Gastrocnemius medialis (tissue), 4 donors: ENCODE data around the gene CCDC12. TPM values are rescaled to one million over a fixed set of nuclear protein-coding genes. Genes with fewer than 3 reads are reported as not detected.

ENCODE experiments used
- ATAC-seq, 2 donors: fragments of 150-250 bp; one replicate each; pipeline ENCODE4 v1.9.1; 2016
- DNase-seq, 2 donors: peaks; one replicate each; pipeline ENCODE4 v3.0.0-alpha.2; 2019
- H3K27ac ChIP-seq, 4 donors: fragments of 200-600 bp; sonication (generic); 1 replicate in 1 of 4; 2 replicates in 3 of 4; pipeline ENCODE4 v1.5.1; 2016 to 2018; ENCODE audit warnings: mild to moderate bottlenecking in 2 of 4, moderate library complexity in 1 of 4
- H3K27me3 ChIP-seq, 3 donors: fragments of 200-600 bp; sonication (generic) in 2 of 3; 1 replicate in 1 of 3; 2 replicates in 2 of 3; pipeline versions ENCODE4 v1.5.1 to v1.6.0; 2016 to 2019; ENCODE audit warnings: mild to moderate bottlenecking in 1 of 3, moderate library complexity in 1 of 3
- H3K36me3 ChIP-seq, 2 donors: fragments of 200-600 bp; sonication (generic) in 1 of 2; one replicate each; pipeline ENCODE4 v1.5.1; 2017 to 2018
- H3K4me1 ChIP-seq, 2 donors: fragments of 200-600 bp; sonication (generic) in 1 of 2; one replicate each; pipeline ENCODE4 v1.5.1; 2016 to 2017; ENCODE audit warnings: mild to moderate bottlenecking in 2 of 2
- H3K4me3 ChIP-seq, 4 donors: fragments of 200-600 bp; sonication (generic) in 3 of 4; 1 replicate in 1 of 4; 2 replicates in 3 of 4; pipeline ENCODE4 v1.5.1; 2016 to 2019; ENCODE audit warnings: mild to moderate bottlenecking in 2 of 4
- H3K9me3 ChIP-seq, 3 donors: fragments of 200-600 bp; sonication (generic) in 2 of 3; 1 replicate in 1 of 3; 2 replicates in 2 of 3; pipeline ENCODE4 v1.5.1; 2016 to 2019
- POLR2A ChIP-seq, 2 donors: fragments of 450-650 bp; IDR thresholded peaks; one replicate each; pipeline ENCODE4 v1.6.1; 2017; ENCODE audit warnings: antibody characterized with exemption in 2 of 2, mild to moderate bottlenecking in 2 of 2, moderate library complexity in 2 of 2
- in situ Hi-C, 4 donors: fragments of 200-750 bp; cut with MboI; loops; one replicate each; pipeline versions ENCODE4 v1.15.0 to v1.8.0; 2017; ENCODE audit warnings: low sequenced_read_pairs in 4 of 4
- intact Hi-C: fragments of 100-400 bp; cut with DNase I; formaldehyde crosslinking; loops from one replicate; pipeline ENCODE4 v1.15.1; 2023; ENCODE audit warnings: low total_unique reads
- total RNA-seq, 4 donors: library from RNA; depleted of rRNA; stranded (reverse); fragments of >200 nt; gene quantifications; one replicate each; pipeline versions ENCODE4 v1.1.0 to v1.2.3, GENCODE V29; 2016
- TF ChIP-seq, protein P1 (sequence below), 5 experiments: fragments of 450-650 bp in 3 of 5; fragments of 200-600 bp in 2 of 5; sonication (generic) in 2 of 5; IDR thresholded peaks in 4 of 5; conservative IDR thresholded peaks in 1 of 5; 1 replicate in 4 of 5; 2 replicates in 1 of 5; pipeline ENCODE4 v1.5.1; 2016 to 2019; ENCODE audit warnings: antibody characterized with exemption in 5 of 5, mild to moderate bottlenecking in 3 of 5, moderate library complexity in 3 of 5

CCDC12 gene
- total RNA-seq, 4 donors from 2014 or later: 24.6 to 32.0 (median 29.0) TPM

DNA sequence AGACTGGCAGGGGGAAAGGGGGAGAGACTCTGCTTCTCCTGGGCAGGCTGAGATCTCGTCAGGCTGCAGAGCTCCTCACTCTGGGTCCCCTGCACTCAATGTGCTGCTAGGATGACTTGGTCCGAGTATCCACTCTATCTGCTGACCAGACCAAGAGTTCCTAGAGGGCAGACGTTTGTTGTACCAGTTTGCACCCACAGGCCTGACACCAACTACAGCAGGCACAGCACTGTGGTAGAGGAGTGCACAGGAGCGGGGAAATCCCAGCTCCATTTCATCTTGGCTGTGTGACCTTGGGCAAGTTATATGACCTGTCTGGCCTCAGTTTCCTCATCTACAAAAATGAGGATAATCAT, 29.0 kb downstream of the CCDC12 start:
- no peak for TF ChIP-seq POLR2A (IDR thresholded peaks at IDR 0.05)
- TF ChIP-seq, protein P1, sequence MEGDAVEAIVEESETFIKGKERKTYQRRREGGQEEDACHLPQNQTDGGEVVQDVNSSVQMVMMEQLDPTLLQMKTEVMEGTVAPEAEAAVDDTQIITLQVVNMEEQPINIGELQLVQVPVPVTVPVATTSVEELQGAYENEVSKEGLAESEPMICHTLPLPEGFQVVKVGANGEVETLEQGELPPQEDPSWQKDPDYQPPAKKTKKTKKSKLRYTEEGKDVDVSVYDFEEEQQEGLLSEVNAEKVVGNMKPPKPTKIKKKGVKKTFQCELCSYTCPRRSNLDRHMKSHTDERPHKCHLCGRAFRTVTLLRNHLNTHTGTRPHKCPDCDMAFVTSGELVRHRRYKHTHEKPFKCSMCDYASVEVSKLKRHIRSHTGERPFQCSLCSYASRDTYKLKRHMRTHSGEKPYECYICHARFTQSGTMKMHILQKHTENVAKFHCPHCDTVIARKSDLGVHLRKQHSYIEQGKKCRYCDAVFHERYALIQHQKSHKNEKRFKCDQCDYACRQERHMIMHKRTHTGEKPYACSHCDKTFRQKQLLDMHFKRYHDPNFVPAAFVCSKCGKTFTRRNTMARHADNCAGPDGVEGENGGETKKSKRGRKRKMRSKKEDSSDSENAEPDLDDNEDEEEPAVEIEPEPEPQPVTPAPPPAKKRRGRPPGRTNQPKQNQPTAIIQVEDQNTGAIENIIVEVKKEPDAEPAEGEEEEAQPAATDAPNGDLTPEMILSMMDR (IDR thresholded peaks at IDR 0.05 in 4 of 5, conservative IDR thresholded peaks at IDR 0.05 in 1 of 5): no peak
- peak overlapping the region; percentile 86 to 91 (median 88) for H3K27ac ChIP-seq
- H3K27me3 ChIP-seq: no peaks in the 10 kb centered on the region
- intact Hi-C loops: no loop called here
- no peaks in the 10 kb centered on the region for H3K9me3 ChIP-seq
- no peaks in the 10 kb centered on the region for H3K36me3 ChIP-seq
- in situ Hi-C loops: no loop called here
- H3K4me1 ChIP-seq: peaks cover 73 to 87% of the 10 kb centered on the region in 2 donors
- DNase-seq (no peak), ATAC-seq (peak in 1 of 2 donors; percentile 5)
- no peak overlapping the region for H3K4me3 ChIP-seq

GRCh38 chr3:46946856-46947545, 29.5 kb downstream of the CCDC12 start:
- Histone ChIP-seq H3K9me3 (no peaks in the 10 kb centered on the region), H3K4me1 (peaks cover 77 to 85% of the 10 kb centered on the region in 2 donors), H3K36me3 (no peaks in the 10 kb centered on the region), H3K4me3 (no peak overlapping the region), H3K27ac (peak overlapping the region; percentile 86 to 91 (median 88)), H3K27me3 (no peaks in the 10 kb centered on the region)
- no peak for ATAC-seq
- intact Hi-C loops: no loop called here
- TF ChIP-seq, protein P1 (IDR thresholded peaks at IDR 0.05 in 4 of 5, conservative IDR thresholded peaks at IDR 0.05 in 1 of 5): no peak
- in situ Hi-C loops: no loop called here
- no peak for DNase-seq

DNA sequence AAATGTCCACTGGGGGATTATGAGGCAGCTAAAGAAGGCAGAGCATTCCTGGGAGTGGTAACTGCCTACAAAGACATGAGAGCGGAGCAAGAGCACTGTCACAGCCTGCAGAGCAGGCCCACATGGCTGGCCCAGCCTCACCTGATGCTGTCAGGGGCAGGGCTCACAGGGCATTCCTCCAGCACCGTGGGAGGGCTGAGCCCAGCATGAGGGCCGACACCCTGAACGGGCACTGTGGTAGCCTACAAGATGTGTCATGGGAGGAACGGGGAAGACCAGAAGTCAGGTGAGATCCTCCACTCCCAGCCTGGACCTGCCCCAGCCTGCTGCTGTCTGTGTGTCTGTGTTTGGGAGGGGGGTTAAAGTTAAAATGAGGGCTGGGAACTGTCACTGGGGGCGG, 30.1 kb downstream of the CCDC12 start:
- Histone ChIP-seq H3K36me3 (no peaks in the 10 kb centered on the region), H3K27me3 (no peaks in the 10 kb centered on the region), H3K4me3 (no peak overlapping the region), H3K4me1 (peaks cover 81 to 85% of the 10 kb centered on the region in 2 donors), H3K27ac (peak overlapping the region; percentile 86 to 91 (median 88)), H3K9me3 (no peaks in the 10 kb centered on the region)
- ATAC-seq (no peak), DNase-seq (no peak)
- TF ChIP-seq, protein P1 (IDR thresholded peaks at IDR 0.05 in 4 of 5, conservative IDR thresholded peaks at IDR 0.05 in 1 of 5): no peak
- no peak for TF ChIP-seq POLR2A (IDR thresholded peaks at IDR 0.05)
- in situ Hi-C loops (no loop called here), intact Hi-C loops (no loop called here)

GRCh38 chr3:46944191-46944590, 32.4 kb downstream of the CCDC12 start:
- H3K27me3 ChIP-seq: no peaks in the 10 kb centered on the region
- in situ Hi-C loops (no loop called here), intact Hi-C loops (no loop called here)
- H3K27ac ChIP-seq: peak overlapping the region; percentile 69 to 89 (median 86)
- peaks cover 71 to 73% of the 10 kb centered on the region in 2 donors for H3K4me1 ChIP-seq
- peaks cover 0 to 10% of the 10 kb centered on the region in 2 donors for H3K36me3 ChIP-seq
- H3K9me3 ChIP-seq: no peaks in the 10 kb centered on the region
- no peak for DNase-seq
- no peak for ATAC-seq
- no peak overlapping the region for H3K4me3 ChIP-seq
- TF ChIP-seq, protein P1 (IDR thresholded peaks at IDR 0.05 in 4 of 5, conservative IDR thresholded peaks at IDR 0.05 in 1 of 5): no peak
- TF ChIP-seq POLR2A (IDR thresholded peaks at IDR 0.05): no peak
